ENCODE data around the gene DIAPH1.

DNA sequence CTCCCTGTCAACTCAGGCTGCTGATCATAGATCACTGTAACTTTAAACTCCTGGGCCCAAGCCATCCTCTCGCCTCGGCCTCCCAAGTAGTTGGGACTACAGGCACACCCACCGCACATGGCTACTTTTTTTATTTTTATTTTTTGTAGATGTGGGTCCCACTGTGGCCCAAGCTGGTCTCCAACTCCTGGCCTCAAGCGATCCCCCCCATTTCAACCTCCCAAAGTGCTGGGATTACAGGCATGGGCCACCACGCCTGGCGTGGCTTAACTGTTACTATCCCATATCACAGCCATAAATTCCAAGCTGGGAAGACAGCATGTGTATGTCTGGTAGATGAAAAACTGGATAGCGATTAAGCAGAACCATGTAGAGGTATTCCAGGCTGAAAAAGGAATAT is 16.8 kb upstream of the DIAPH1 start:
- TF ChIP-seq, protein P1, sequence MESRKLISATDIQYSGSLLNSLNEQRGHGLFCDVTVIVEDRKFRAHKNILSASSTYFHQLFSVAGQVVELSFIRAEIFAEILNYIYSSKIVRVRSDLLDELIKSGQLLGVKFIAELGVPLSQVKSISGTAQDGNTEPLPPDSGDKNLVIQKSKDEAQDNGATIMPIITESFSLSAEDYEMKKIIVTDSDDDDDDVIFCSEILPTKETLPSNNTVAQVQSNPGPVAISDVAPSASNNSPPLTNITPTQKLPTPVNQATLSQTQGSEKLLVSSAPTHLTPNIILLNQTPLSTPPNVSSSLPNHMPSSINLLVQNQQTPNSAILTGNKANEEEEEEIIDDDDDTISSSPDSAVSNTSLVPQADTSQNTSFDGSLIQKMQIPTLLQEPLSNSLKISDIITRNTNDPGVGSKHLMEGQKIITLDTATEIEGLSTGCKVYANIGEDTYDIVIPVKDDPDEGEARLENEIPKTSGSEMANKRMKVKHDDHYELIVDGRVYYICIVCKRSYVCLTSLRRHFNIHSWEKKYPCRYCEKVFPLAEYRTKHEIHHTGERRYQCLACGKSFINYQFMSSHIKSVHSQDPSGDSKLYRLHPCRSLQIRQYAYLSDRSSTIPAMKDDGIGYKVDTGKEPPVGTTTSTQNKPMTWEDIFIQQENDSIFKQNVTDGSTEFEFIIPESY (IDR thresholded peaks at IDR 0.05) = no peak
- no peak for TF ChIP-seq CTCF (IDR thresholded peaks at IDR 0.05; ENCODE audit: low read depth, low read length, missing input control)
- TF ChIP-seq, protein P2, sequence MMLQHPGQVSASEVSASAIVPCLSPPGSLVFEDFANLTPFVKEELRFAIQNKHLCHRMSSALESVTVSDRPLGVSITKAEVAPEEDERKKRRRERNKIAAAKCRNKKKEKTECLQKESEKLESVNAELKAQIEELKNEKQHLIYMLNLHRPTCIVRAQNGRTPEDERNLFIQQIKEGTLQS (IDR thresholded peaks at IDR 0.05) = no peak
- TF ChIP-seq, protein P3, sequence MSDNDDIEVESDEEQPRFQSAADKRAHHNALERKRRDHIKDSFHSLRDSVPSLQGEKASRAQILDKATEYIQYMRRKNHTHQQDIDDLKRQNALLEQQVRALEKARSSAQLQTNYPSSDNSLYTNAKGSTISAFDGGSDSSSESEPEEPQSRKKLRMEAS (IDR thresholded peaks at IDR 0.05) = no peak
- no peak for TF ChIP-seq REST (IDR thresholded peaks at IDR 0.05)
- no peak for TF ChIP-seq JUND (IDR thresholded peaks at IDR 0.05)
- no peak for TF ChIP-seq FOXA1 (IDR thresholded peaks at IDR 0.05)
- TF ChIP-seq RAD21 (IDR thresholded peaks at IDR 0.05) = no peak

Data from liver (tissue), 3 donors.